ENCODE measurements around the gene SLC2A9. TPM values are rescaled to one million over a fixed set of nuclear protein-coding genes. Genes with fewer than 3 reads are reported as not detected.

The SLC2A9 gene
- total and polyA plus RNA-seq, 2 of the 4 experiments (the other 2 are of a cell fraction): 0.72 to 2.1 TPM

DNA sequence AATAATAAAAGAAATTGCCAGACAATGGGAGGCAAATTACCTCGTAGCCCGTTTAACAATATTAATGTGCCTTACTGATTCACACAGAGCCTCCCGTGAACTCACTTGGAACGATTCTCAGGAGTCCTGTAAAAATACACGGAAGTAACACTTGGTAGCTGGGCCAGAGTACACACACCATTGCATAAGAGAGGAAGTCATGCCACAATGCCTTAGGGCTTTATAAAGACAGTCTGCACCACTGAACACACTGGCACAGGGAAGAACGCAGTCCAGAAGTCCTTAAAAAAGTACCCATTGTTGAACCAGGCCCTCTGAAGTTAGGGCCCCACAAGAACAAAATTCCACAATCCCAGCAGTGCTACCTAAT is 15.1 kb downstream of the SLC2A9 start:
- Histone ChIP-seq H3K9me3 (ENCODE audit: control insufficient read depth, insufficient read depth, low read length) (no peaks in the 10 kb centered on the region), H3K14ac (replicated peaks; ENCODE audit: low read depth, low read length) (no peak overlapping the region), H3K27ac (ENCODE audit: insufficient read depth, low read length) (no peak overlapping the region), H3K18ac (ENCODE audit: low read depth, low read length) (no peak overlapping the region; the same call in 1 of the 2 replicates), H3K23ac (ENCODE audit: low read depth, low read length) (no peak overlapping the region), H3K4me3 (ENCODE audit: insufficient read depth, low read depth, low read length) (no peak overlapping the region), H3K27me3 (ENCODE audit: control insufficient read depth, insufficient read depth, low read length) (no peaks in the 10 kb centered on the region), H3K4ac (ENCODE audit: low read depth, low read length) (no peak overlapping the region), H2AK5ac (ENCODE audit: low read depth, low read length) (0 out of 2 replicates have a peak overlapping the region, but pooled peaks have one; percentile 30), H3K36me3 (ENCODE audit: control insufficient read depth, insufficient read depth, low read length) (no peaks in the 10 kb centered on the region), H2BK20ac (ENCODE audit: low read depth, low read length) (no peak overlapping the region; the same call in 1 of the 2 replicates), H2AFZ (replicated peaks; ENCODE audit: low read length, poor library complexity) (no peak overlapping the region), H3K56ac (ENCODE audit: extremely low read depth, insufficient read depth, low read length) (no peak overlapping the region), H2BK120ac (ENCODE audit: low read depth, low read length) (no peak overlapping the region), H3K79me1 (ENCODE audit: low read depth in 1 of 2, low read length in 2 of 2) (no peaks in the 10 kb centered on the region), H4K5ac (ENCODE audit: low read depth, low read length) (no peak overlapping the region), H2AK9ac (replicated peaks; ENCODE audit: low read depth, low read length, poor library complexity) (no peak overlapping the region), H4K8ac (ENCODE audit: low read depth in 2 of 2, low read length in 2 of 2) (no peak overlapping the region), H3K9ac (ENCODE audit: low read depth, low read length) (no peak overlapping the region; the same call in 1 of the 2 replicates), H3K4me1 (ENCODE audit: control insufficient read depth, insufficient read depth, low read length) (peaks cover 22% of the 10 kb centered on the region; the same call in 1 of the 2 replicates), H2BK5ac (ENCODE audit: low read depth, low read length, poor library complexity, severe bottlenecking) (no peak overlapping the region), H4K91ac (ENCODE audit: insufficient read depth, low read depth, low read length) (no peak overlapping the region), H3K4me2 (ENCODE audit: low read depth, low read length) (no peak overlapping the region), H4K20me1 (ENCODE audit: insufficient read depth, low read length) (no peaks in the 10 kb centered on the region), H3K9me1 (ENCODE audit: insufficient read depth, low read length) (peaks cover 3% of the 10 kb centered on the region; the same call in 1 of the 2 replicates), H2BK15ac (ENCODE audit: low read depth, low read length) (no peak overlapping the region)
- DNase-seq (no peak), ATAC-seq (ENCODE audit: low read depth) (no peak)
- intact Hi-C loops (cut with micrococcal nuclease) (no loop called here), dilution Hi-C loops (cut with HindIII; ENCODE audit: low sequenced_read_pairs, unreplicated experiment) (no loop called here), in situ Hi-C loops (cut with MboI; ENCODE audit: low sequenced_read_pairs) (no loop called here)
- no TSS peak for BruUV-seq (replicated peaks)
- POLR2A ChIA-PET (ENCODE audit: unreplicated experiment): no interaction called here
- 51% methylated on average over 4 of the region's 6 CpGs; no CpG with 5 or more reads in 1 of the 2 experiments for WGBS, 2 experiments (ENCODE audit: extremely low coverage in 2 of 2, insufficient read length in 1 of 2)
- CTCF ChIA-PET: no interaction called here
- TF ChIP-seq, protein P1, sequence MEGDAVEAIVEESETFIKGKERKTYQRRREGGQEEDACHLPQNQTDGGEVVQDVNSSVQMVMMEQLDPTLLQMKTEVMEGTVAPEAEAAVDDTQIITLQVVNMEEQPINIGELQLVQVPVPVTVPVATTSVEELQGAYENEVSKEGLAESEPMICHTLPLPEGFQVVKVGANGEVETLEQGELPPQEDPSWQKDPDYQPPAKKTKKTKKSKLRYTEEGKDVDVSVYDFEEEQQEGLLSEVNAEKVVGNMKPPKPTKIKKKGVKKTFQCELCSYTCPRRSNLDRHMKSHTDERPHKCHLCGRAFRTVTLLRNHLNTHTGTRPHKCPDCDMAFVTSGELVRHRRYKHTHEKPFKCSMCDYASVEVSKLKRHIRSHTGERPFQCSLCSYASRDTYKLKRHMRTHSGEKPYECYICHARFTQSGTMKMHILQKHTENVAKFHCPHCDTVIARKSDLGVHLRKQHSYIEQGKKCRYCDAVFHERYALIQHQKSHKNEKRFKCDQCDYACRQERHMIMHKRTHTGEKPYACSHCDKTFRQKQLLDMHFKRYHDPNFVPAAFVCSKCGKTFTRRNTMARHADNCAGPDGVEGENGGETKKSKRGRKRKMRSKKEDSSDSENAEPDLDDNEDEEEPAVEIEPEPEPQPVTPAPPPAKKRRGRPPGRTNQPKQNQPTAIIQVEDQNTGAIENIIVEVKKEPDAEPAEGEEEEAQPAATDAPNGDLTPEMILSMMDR (conservative IDR thresholded peaks at IDR 0.05; ENCODE audit: low read depth, low read length): no peak
- TF ChIP-seq POLR2A (IDR thresholded peaks at IDR 0.05; ENCODE audit: low read depth, low read length) (no peak), MXI1 (IDR thresholded peaks at IDR 0.05; ENCODE audit: borderline replicate concordance, low read depth, low read length) (no peak), RCOR1 (IDR thresholded peaks at IDR 0.05; ENCODE audit: insufficient replicate concordance, low read length) (no peak), NFE2L2 (IDR thresholded peaks at IDR 0.05; ENCODE audit: low read depth, low read length) (no peak), CEBPB (IDR thresholded peaks at IDR 0.05; ENCODE audit: low read depth, low read length) (no peak), SMC3 (IDR thresholded peaks at IDR 0.05; ENCODE audit: low read depth, low read length) (no peak), MAZ (IDR thresholded peaks at IDR 0.05; ENCODE audit: borderline replicate concordance, low read depth, low read length) (no peak), RAD21 (IDR thresholded peaks at IDR 0.05; ENCODE audit: low read length) (no peak), CHD1 (IDR thresholded peaks at IDR 0.05; ENCODE audit: low read depth, low read length) (no peak), RFX5 (IDR thresholded peaks at IDR 0.05; ENCODE audit: low read depth, low read length) (no peak), FOS (IDR thresholded peaks at IDR 0.05; ENCODE audit: low read depth, low read length) (no peak), MAFK (IDR thresholded peaks at IDR 0.05; ENCODE audit: low read depth, low read length) (no peak), BHLHE40 (IDR thresholded peaks at IDR 0.05; ENCODE audit: low read depth, low read length) (no peak)
- TF ChIP-seq, protein P2, sequence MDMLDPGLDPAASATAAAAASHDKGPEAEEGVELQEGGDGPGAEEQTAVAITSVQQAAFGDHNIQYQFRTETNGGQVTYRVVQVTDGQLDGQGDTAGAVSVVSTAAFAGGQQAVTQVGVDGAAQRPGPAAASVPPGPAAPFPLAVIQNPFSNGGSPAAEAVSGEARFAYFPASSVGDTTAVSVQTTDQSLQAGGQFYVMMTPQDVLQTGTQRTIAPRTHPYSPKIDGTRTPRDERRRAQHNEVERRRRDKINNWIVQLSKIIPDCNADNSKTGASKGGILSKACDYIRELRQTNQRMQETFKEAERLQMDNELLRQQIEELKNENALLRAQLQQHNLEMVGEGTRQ (IDR thresholded peaks at IDR 0.05; ENCODE audit: low read depth, low read length): no peak
- TF ChIP-seq, protein P3, sequence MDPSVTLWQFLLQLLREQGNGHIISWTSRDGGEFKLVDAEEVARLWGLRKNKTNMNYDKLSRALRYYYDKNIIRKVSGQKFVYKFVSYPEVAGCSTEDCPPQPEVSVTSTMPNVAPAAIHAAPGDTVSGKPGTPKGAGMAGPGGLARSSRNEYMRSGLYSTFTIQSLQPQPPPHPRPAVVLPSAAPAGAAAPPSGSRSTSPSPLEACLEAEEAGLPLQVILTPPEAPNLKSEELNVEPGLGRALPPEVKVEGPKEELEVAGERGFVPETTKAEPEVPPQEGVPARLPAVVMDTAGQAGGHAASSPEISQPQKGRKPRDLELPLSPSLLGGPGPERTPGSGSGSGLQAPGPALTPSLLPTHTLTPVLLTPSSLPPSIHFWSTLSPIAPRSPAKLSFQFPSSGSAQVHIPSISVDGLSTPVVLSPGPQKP (IDR thresholded peaks at IDR 0.05; ENCODE audit: borderline replicate concordance, low read depth, low read length): no peak
